CD14-positive monocyte (primary cell): Measurements from ENCODE around the gene SHROOM3. TPM values are rescaled to one million over a fixed set of nuclear protein-coding genes. Genes with fewer than 3 reads are reported as not detected.

Experiments
- DNase-seq, 3 donors: peaks; one replicate each; pipeline ENCODE4 v3.0.0-alpha.2; 2011 to 2022
- H2AFZ ChIP-seq: 2 replicates; pipeline ENCODE4 v1.6.0; 2012; ENCODE audit warnings: mild to moderate bottlenecking, low read depth, low read length, inconsistent platforms; ENCODE audit not compliant: insufficient read depth, poor library complexity, severe bottlenecking
- H3K27ac ChIP-seq, 2 donors: 1 replicate in 1 of 2; 2 replicates in 1 of 2; pipeline ENCODE4 v1.5.1; 2012 to 2013; ENCODE audit warnings: low read length in 2 of 2, control low read depth in 1 of 2, inconsistent platforms in 1 of 2, low read depth in 1 of 2, mild to moderate bottlenecking in 1 of 2
- H3K27me3 ChIP-seq, 2 donors: one replicate each; pipeline versions ENCODE4 v1.6.0 to v1.6.1; 2011 to 2013; ENCODE audit warnings: low read length in 2 of 2; ENCODE audit not compliant: control insufficient read depth in 2 of 2, insufficient read depth in 2 of 2
- H3K36me3 ChIP-seq, 2 donors: replicated peaks in 1 of 2; 1 replicate in 1 of 2; 2 replicates in 1 of 2; pipeline versions ENCODE4 v1.5.1 to v1.6.1; 2012 to 2013; ENCODE audit warnings: low read length in 2 of 2, control low read depth in 1 of 2, inconsistent platforms in 1 of 2, mild to moderate bottlenecking in 1 of 2; ENCODE audit not compliant: insufficient read depth in 2 of 2, control insufficient read depth in 1 of 2
- H3K4me1 ChIP-seq, 2 donors: 1 replicate in 1 of 2; 2 replicates in 1 of 2; pipeline versions ENCODE4 v1.5.1 to v1.6.1; 2012 to 2013; ENCODE audit warnings: low read length in 2 of 2, control low read depth in 1 of 2, inconsistent platforms in 1 of 2, mild to moderate bottlenecking in 1 of 2, moderate library complexity in 1 of 2; ENCODE audit not compliant: insufficient read depth in 2 of 2, control insufficient read depth in 1 of 2
- H3K4me2 ChIP-seq: replicated peaks from 2 replicates; pipeline ENCODE3; 2012; ENCODE audit warnings: low read length, moderate library complexity, mild to moderate bottlenecking; ENCODE audit not compliant: poor library complexity, severe bottlenecking; ENCODE audit errors: extremely low read depth
- H3K4me3 ChIP-seq, 3 experiments: fragments of 200-600 bp in 1 of 3; sonication (generic) in 1 of 3; replicated peaks in 1 of 3; 1 replicate in 2 of 3; 2 replicates in 1 of 3; pipeline ENCODE4 v1.5.1; 2011 to 2013; ENCODE audit warnings: low read length in 3 of 3, mild to moderate bottlenecking in 3 of 3, control low read depth in 2 of 3, low read depth in 2 of 3, inconsistent platforms in 1 of 3, moderate library complexity in 1 of 3
- H3K79me2 ChIP-seq: 2 replicates; pipeline ENCODE4 v1.6.0; 2012; ENCODE audit warnings: mild to moderate bottlenecking, control low read depth, inconsistent platforms, low read length, moderate library complexity; ENCODE audit not compliant: insufficient read depth
- H3K9ac ChIP-seq: 2 replicates; pipeline ENCODE4 v1.6.0; 2017; ENCODE audit warnings: low read length, mild to moderate bottlenecking; ENCODE audit not compliant: insufficient read depth, poor library complexity, severe bottlenecking
- H3K9me3 ChIP-seq, 2 donors: replicated peaks in 1 of 2; 1 replicate in 1 of 2; 2 replicates in 1 of 2; pipeline versions ENCODE4 v1.5.1 to v1.6.1; 2012 to 2013; ENCODE audit warnings: low read length in 2 of 2, control low read depth in 1 of 2; ENCODE audit not compliant: control insufficient read depth in 1 of 2, insufficient read depth in 1 of 2
- H4K20me1 ChIP-seq: 2 replicates; pipeline ENCODE4 v1.6.0; 2012; ENCODE audit warnings: mild to moderate bottlenecking, low read length, control low read depth, moderate library complexity; ENCODE audit not compliant: insufficient read depth
- H3K27ac Mint-ChIP-seq, 7 donors: one replicate each; pipeline ENCODE4 v1.8.0; 2020; ENCODE audit warnings: mild to moderate bottlenecking in 7 of 7, mixed read lengths in 7 of 7, moderate library complexity in 6 of 7, inconsistent platforms in 2 of 7
- H3K27me3 Mint-ChIP-seq, 3 donors: one replicate each; pipeline ENCODE4 v1.8.0; 2021 to 2022; ENCODE audit warnings: low read depth in 3 of 3, mild to moderate bottlenecking in 3 of 3, mixed read lengths in 3 of 3, moderate library complexity in 3 of 3, inconsistent platforms in 1 of 3
- H3K36me3 Mint-ChIP-seq, 2 donors: one replicate each; pipeline ENCODE4 v1.8.0; 2020; ENCODE audit warnings: mixed read lengths in 2 of 2, inconsistent platforms in 1 of 2, mild to moderate bottlenecking in 1 of 2
- H3K4me1 Mint-ChIP-seq: one replicate; pipeline ENCODE4 v1.8.0; 2020; ENCODE audit warnings: mild to moderate bottlenecking, mixed read lengths
- H3K4me3 Mint-ChIP-seq, 2 donors: one replicate each; pipeline ENCODE4 v1.8.0; 2020; ENCODE audit warnings: mild to moderate bottlenecking in 2 of 2, mixed read lengths in 2 of 2, moderate library complexity in 1 of 2
- H3K9me3 Mint-ChIP-seq, 7 donors: one replicate each; pipeline ENCODE4 v1.8.0; 2020 to 2022; ENCODE audit warnings: mixed read lengths in 7 of 7, mild to moderate bottlenecking in 6 of 7, moderate library complexity in 6 of 7, inconsistent platforms in 2 of 7
- WGBS: methylation state at CpG from one replicate; pipeline ENCODE4 v1.1.5; 2013; ENCODE audit warnings: missing lambda C conversion rate; ENCODE audit not compliant: insufficient coverage; 5-methylcytosine and 5-hydroxymethylcytosine counted together
- intact Hi-C, 2 donors: fragments of 100-400 bp; cut with micrococcal nuclease; formaldehyde crosslinking; loops; one replicate each; pipeline versions ENCODE4 v1.15.0 to v1.15.1; 2023
- polyA plus RNA-seq, 3 donors: library from polyadenylated mRNA; depleted of rRNA in 1 of 3; unstranded in 2 of 3; stranded (reverse) in 1 of 3; fragments of 300-500 nt in 2 of 3; fragments of >200 nt in 1 of 3; fragmentation: Illumina TruSeq in 2 of 3; gene quantifications; 1 replicate in 2 of 3; 2 replicates in 1 of 3; pipeline ENCODE4 v1.2.3, GENCODE V29; 2012 to 2021
- TF ChIP-seq, protein P1 (sequence below): fragments of 200-600 bp; IDR thresholded peaks from one replicate; pipeline ENCODE4 v1.8.0; 2022; ENCODE audit warnings: antibody characterized with exemption, mild to moderate bottlenecking

The SHROOM3 gene
- polyA plus RNA-seq, 3 donors, result not detected

DNA sequence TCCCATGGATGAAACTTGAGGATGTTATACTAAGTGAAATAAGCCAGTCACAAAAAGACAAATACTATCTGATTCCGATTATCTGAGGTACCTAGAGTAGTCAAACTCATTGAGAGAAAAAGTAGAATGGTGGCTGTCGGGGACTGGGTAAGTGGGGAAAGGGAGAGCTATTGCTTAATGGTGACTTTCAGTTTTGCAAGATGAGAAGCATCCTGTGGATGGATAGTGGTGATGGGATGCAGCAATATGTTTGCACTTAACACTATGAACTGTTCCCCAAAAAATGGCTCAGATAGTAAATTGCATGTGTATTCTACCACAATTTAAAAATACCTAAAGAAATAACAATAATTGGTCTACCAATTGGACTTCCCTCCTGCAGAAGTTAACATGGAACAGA is 181.5 kb downstream of the SHROOM3 start:
- Mint-ChIP-seq H3K27ac (no peak overlapping the region), H3K27me3 (peaks cover 1 to 5% (median 2%) of the 10 kb centered on the region in 3 donors), H3K36me3 (no peaks in the 10 kb centered on the region), H3K4me3 (no peak overlapping the region), H3K9me3 (peaks cover 0 to 7% (median 0%) of the 10 kb centered on the region in 7 donors), H3K4me1 (no peaks in the 10 kb centered on the region)
- Histone ChIP-seq H3K27ac (no peak overlapping the region), H2AFZ (no peak overlapping the region), H3K27me3 (no peaks in the 10 kb centered on the region), H3K4me2 (no peak overlapping the region), H3K79me2 (no peaks in the 10 kb centered on the region), H4K20me1 (no peaks in the 10 kb centered on the region), H3K9ac (no peak overlapping the region), H3K9me3 (no peaks in the 10 kb centered on the region), H3K4me1 (no peaks in the 10 kb centered on the region), H3K36me3 (no peaks in the 10 kb centered on the region), H3K4me3 (no peak overlapping the region)
- TF ChIP-seq, protein P1, sequence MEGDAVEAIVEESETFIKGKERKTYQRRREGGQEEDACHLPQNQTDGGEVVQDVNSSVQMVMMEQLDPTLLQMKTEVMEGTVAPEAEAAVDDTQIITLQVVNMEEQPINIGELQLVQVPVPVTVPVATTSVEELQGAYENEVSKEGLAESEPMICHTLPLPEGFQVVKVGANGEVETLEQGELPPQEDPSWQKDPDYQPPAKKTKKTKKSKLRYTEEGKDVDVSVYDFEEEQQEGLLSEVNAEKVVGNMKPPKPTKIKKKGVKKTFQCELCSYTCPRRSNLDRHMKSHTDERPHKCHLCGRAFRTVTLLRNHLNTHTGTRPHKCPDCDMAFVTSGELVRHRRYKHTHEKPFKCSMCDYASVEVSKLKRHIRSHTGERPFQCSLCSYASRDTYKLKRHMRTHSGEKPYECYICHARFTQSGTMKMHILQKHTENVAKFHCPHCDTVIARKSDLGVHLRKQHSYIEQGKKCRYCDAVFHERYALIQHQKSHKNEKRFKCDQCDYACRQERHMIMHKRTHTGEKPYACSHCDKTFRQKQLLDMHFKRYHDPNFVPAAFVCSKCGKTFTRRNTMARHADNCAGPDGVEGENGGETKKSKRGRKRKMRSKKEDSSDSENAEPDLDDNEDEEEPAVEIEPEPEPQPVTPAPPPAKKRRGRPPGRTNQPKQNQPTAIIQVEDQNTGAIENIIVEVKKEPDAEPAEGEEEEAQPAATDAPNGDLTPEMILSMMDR, result no peak
- 71% methylated on average over 2 of the region's 2 CpGs for WGBS
- intact Hi-C loops, result no loop called here
- DNase-seq, result no peak

DNA sequence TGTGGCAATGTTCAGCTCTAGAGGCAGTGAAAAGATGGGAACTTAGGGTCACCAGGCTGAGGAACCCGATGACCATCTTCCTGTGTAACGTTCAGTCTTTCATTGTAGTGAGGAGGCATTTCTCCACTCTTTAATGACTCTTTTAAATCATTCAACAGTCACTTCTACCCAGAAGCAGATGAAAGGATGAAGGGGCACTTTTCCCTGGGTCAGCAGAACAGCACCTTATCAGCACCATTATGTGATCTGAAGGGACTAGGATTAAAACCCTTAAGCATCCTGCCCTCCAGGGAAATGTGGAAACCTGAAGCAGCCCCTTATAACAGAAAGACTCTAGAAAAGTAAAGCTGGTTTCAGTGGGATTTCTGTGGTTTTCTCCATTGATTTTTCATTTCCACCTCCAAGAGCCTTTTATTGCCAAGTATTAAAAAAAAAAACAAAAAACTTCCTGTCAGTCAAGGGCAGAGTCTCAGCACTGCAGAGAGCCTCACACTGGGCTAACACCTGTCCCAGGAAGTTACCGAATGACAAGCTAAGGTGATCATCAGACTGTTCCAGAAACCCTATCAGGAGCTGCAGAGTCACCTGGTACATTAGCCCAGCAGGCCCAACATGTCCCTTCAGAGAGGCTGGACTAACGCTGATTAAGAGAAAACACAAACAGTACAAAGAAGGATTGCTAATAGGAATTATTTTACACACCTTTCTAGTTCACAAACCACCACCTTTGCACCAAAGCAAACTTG is 185.9 kb downstream of the SHROOM3 start:
- Histone ChIP-seq H3K4me2 (no peak overlapping the region), H3K36me3 (no peaks in the 10 kb centered on the region), H2AFZ (no peak overlapping the region), H3K27ac (no peak overlapping the region), H3K9me3 (no peaks in the 10 kb centered on the region), H3K4me1 (no peaks in the 10 kb centered on the region), H3K9ac (no peak overlapping the region), H3K4me3 (no peak overlapping the region), H4K20me1 (no peaks in the 10 kb centered on the region), H3K79me2 (no peaks in the 10 kb centered on the region), H3K27me3 (no peaks in the 10 kb centered on the region)
- intact Hi-C loops, result no loop called here
- no peak overlapping the region for H3K27ac Mint-ChIP-seq
- H3K4me1 Mint-ChIP-seq, result no peaks in the 10 kb centered on the region
- H3K9me3 Mint-ChIP-seq, result peaks cover 0 to 5% (median 0%) of the 10 kb centered on the region in 7 donors
- no peaks in the 10 kb centered on the region for H3K36me3 Mint-ChIP-seq
- no peak for DNase-seq
- peaks cover 0 to 7% (median 4%) of the 10 kb centered on the region in 3 donors for H3K27me3 Mint-ChIP-seq
- 89% methylated on average over 1 of the region's 4 CpGs for WGBS
- TF ChIP-seq, protein P1, result no peak
- H3K4me3 Mint-ChIP-seq, result no peak overlapping the region
